Measurements from ENCODE around the gene RPS16. TPM values are rescaled to one million over a fixed set of nuclear protein-coding genes. Genes with fewer than 3 reads are reported as not detected.
A peak's percentile ranks its signal among the peaks of the same experiment; 100 is the strongest.

Gene RPS16
- total and polyA plus RNA-seq, 2 of the 13 experiments (the other 11 are each of a cell fraction or from before 2014, with no cell fraction given) = 488 to 2,583 TPM

DNA sequence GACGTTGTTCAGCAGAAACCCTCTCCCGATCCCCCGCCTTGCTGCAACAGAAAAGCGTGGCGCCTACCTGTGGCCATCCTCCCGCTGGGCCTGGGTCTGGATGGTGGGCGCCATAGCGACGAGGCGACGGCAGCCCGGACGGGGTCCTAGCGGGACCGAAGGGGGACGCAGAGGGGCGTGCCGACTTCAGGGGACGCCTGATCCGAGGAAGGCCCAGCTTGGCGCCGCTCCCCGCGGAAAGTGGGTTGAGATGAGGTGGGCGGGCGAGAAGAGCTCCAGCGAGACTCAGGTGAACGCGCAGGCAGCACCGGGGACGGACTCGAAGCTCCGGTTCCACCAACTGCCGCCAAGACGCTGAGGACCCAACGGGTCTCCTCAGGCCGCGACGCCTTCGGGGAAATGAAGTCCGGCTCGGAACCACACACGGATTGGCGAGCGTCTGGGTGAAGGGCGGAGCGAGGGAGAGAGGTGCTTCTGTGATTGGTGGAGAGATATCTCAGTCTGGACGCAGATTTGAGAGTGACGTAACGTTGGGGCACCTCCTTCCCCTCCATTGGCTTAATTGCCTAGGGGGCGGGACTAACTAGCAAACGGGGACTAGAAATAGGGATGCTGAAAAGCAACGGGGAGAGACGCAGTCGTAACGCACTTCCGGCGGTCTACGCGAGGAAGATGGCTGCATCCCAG, 44.9 kb downstream of the RPS16 start, which contains the start of the genes MED29 and PAF1 (continued):
- no peak for TF ChIP-seq ZNF331 (CRISPR knock-in tag; IDR thresholded peaks at IDR 0.05)
- TF ChIP-seq BRF2 (CRISPR knock-in tag; IDR thresholded peaks at IDR 0.05) = no peak
- TF ChIP-seq NFYC (CRISPR knock-in tag; IDR thresholded peaks at IDR 0.05) = peak; percentile 97
- TF ChIP-seq CENPT (CRISPR knock-in tag; IDR thresholded peaks at IDR 0.05; ENCODE audit: low read depth) = no peak; the same call in 1 of the 2 replicates
- TF ChIP-seq ZNF567 (CRISPR knock-in tag; IDR thresholded peaks at IDR 0.05; ENCODE audit: borderline replicate concordance) = no peak
- no peak; the same call in 1 of the 2 replicates for TF ChIP-seq ZBTB40 (IDR thresholded peaks at IDR 0.05)
- TF ChIP-seq ZBTB40 (CRISPR knock-in tag; IDR thresholded peaks at IDR 0.05) = peak; percentile 60; the same call in 1 of the 2 replicates
- TF ChIP-seq RAD51 (IDR thresholded peaks at IDR 0.05; ENCODE audit: borderline replicate concordance) = no peak
- peak; percentile 83; the same call in 1 of the 2 replicates for TF ChIP-seq AKAP8 (CRISPR knock-in tag; IDR thresholded peaks at IDR 0.05)
- no peak; the same call in 1 of the 2 replicates for TF ChIP-seq SNAPC5 (CRISPR knock-in tag; IDR thresholded peaks at IDR 0.05; ENCODE audit: borderline replicate concordance)
- no peak for TF ChIP-seq ZNF703 (CRISPR knock-in tag; IDR thresholded peaks at IDR 0.05; ENCODE audit: borderline replicate concordance)
- TF ChIP-seq ZMAT3 (CRISPR knock-in tag; conservative IDR thresholded peaks at IDR 0.05) = no peak
- TF ChIP-seq, protein P1, sequence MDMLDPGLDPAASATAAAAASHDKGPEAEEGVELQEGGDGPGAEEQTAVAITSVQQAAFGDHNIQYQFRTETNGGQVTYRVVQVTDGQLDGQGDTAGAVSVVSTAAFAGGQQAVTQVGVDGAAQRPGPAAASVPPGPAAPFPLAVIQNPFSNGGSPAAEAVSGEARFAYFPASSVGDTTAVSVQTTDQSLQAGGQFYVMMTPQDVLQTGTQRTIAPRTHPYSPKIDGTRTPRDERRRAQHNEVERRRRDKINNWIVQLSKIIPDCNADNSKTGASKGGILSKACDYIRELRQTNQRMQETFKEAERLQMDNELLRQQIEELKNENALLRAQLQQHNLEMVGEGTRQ (IDR thresholded peaks at IDR 0.05; ENCODE audit: low read depth, low read length) = no peak
- TF ChIP-seq, protein P1 (CRISPR knock-in tag; IDR thresholded peaks at IDR 0.05; ENCODE audit: borderline replicate concordance) = no peak; the same call in 1 of the 2 replicates
- TF ChIP-seq ZNF441 (CRISPR knock-in tag; IDR thresholded peaks at IDR 0.05; ENCODE audit: borderline replicate concordance) = peak; percentile 23; the same call in 1 of the 2 replicates
- TF ChIP-seq ZNF550 (CRISPR knock-in tag; IDR thresholded peaks at IDR 0.05; ENCODE audit: borderline replicate concordance) = peak; percentile 59; the same call in 1 of the 2 replicates
- TF ChIP-seq CAMTA2 (CRISPR knock-in tag; IDR thresholded peaks at IDR 0.05; ENCODE audit: borderline replicate concordance) = no peak; the same call in none of the 2 replicates

Measured in HepG2 (cell line).